BJ (cell line): ENCODE data around the gene MBLAC1. TPM values are rescaled to one million over a fixed set of nuclear protein-coding genes. Genes with fewer than 3 reads are reported as not detected.

Experiments used
- CTCF ChIA-PET: fragments of 350-600 bp; formaldehyde crosslinking; extraction: SDS; loops from one replicate; lab custom pipeline; 2021; ENCODE audit warnings: antibody characterized with exemption, inconsistent platforms; lab: Yijun Ruan, JAX
- POLR2A ChIA-PET: fragments of 300-600 bp; sonication (Branson Sonifier 250); formaldehyde crosslinking; extraction: SDS; loops from one replicate; lab custom pipeline; 2021; ENCODE audit warnings: antibody characterized with exemption; lab: Charles Lee
- DNase-seq: peaks from one replicate; pipeline ENCODE4 v3.0.0-alpha.2; 2011; ENCODE audit warnings: low read depth
- H3K27me3 ChIP-seq: 2 replicates; pipeline ENCODE4 v1.6.0; 2011; ENCODE audit warnings: low read length; ENCODE audit not compliant: control insufficient read depth, insufficient read depth
- H3K36me3 ChIP-seq: 2 replicates; pipeline ENCODE4 v1.5.1; 2011; ENCODE audit warnings: low read length; ENCODE audit not compliant: control insufficient read depth, insufficient read depth
- H3K4me3 ChIP-seq: 2 replicates; pipeline ENCODE4 v1.5.1; 2011; ENCODE audit warnings: low read depth, mild to moderate bottlenecking, control low read depth, low read length
- CTCF ChIP-seq: IDR thresholded peaks from 2 replicates; pipeline ENCODE4 v1.5.1; 2011; ENCODE audit warnings: low read depth, mild to moderate bottlenecking, control low read depth, inconsistent platforms, low read length, moderate library complexity; ENCODE audit not compliant: insufficient read depth
- polyA plus RNA-seq: library from polyadenylated mRNA; depleted of rRNA; stranded (reverse); fragments of >200 nt; gene quantifications from 2 replicates; pipeline ENCODE4 v1.2.3, GENCODE V29; 2011

The MBLAC1 gene
- polyA plus RNA-seq, 1 experiment: 1.6 TPM

GRCh38 chr7:100109521-100110163, 17.1 kb upstream of the MBLAC1 start:
- Histone ChIP-seq H3K36me3 (peaks cover 44% of the 10 kb centered on the region), H3K4me3 (no peak overlapping the region), H3K27me3 (no peaks in the 10 kb centered on the region)
- ChIA-PET CTCF (interaction anchor here (0.6 kb wide), 1 partner anchor 17 kb away, joined by 3 read pairs; the partner anchor contains the start of gene MBLAC1), POLR2A (interaction anchor here (0.6 kb wide), 1 partner anchor 88 kb away, joined by 7 read pairs; no protein-coding TSS in a partner anchor)
- no peak for DNase-seq
- 0 out of 2 replicates have a peak, but pooled peaks have one; percentile 5 for TF ChIP-seq CTCF

- H3K27me3 ChIP-seq: no peaks in the 10 kb centered on the region
- peaks cover 41% of the 10 kb centered on the region for H3K36me3 ChIP-seq
- DNase-seq: no peak
- CTCF ChIA-PET: interaction anchor here (1.7 kb wide), 1 partner anchor 9 kb away, joined by 6 read pairs; the partner anchor contains the start of genes AP4M1 and MCM7
- TF ChIP-seq CTCF: no peak
- POLR2A ChIA-PET: no interaction called here
- no peak overlapping the region for H3K4me3 ChIP-seq
Measured at GRCh38 chr7:100111156-100111555, 15.6 kb upstream of the MBLAC1 start.

- no peak for TF ChIP-seq CTCF
- Histone ChIP-seq H3K27me3 (no peaks in the 10 kb centered on the region), H3K4me3 (no peak overlapping the region), H3K36me3 (peaks cover 37% of the 10 kb centered on the region)
- no peak for DNase-seq
- ChIA-PET POLR2A (no interaction called here), CTCF (interaction anchor here (0.8 to 1.7 kb wide), 2 partner anchors 10 to 44 kb away, joined by 3 to 6 read pairs; partner anchors contain the start of genes AP4M1 and MCM7)
Measured at GRCh38 chr7:100111914-100112313, 14.9 kb upstream of the MBLAC1 start.

DNA sequence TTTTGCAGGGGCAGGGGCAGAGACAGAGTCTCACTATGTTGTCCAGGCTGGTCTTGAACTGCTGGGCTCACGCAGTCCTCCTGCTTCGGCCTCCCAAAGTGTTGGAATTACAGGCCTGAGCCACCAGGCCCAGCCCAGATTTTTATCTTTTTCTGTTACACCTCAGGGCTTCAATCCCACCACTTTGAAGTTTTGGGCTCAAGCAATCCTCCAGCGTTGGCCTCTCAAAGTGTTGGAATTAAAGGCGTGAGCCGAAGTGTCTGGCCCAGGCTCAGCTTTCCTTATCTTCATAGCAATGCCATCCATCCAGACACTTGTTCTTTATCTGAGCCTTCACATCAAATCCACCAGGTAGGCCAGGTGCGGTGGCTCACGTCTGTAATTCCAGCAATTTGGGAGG, 11.7 kb upstream of the MBLAC1 start:
- TF ChIP-seq CTCF: no peak
- peaks cover 22% of the 10 kb centered on the region for H3K36me3 ChIP-seq
- DNase-seq: no peak
- ChIA-PET POLR2A (no interaction called here), CTCF (interaction anchor here (0.6 kb wide), 1 partner anchor 9 kb away, joined by 4 read pairs; no protein-coding TSS in a partner anchor)
- no peak overlapping the region for H3K4me3 ChIP-seq
- H3K27me3 ChIP-seq: no peaks in the 10 kb centered on the region

- no peak for DNase-seq
- Histone ChIP-seq H3K36me3 (peaks cover 9% of the 10 kb centered on the region), H3K27me3 (no peaks in the 10 kb centered on the region), H3K4me3 (peak overlapping the region; percentile 78)
- CTCF ChIA-PET: no interaction called here
- POLR2A ChIA-PET: no interaction called here
- no peak for TF ChIP-seq CTCF
Measured at GRCh38 chr7:100118388-100119071, 8.2 kb upstream of the MBLAC1 start.
